Gastrocnemius medialis (tissue), 4 donors: Measurements from ENCODE around the gene MFNG. TPM values are rescaled to one million over a fixed set of nuclear protein-coding genes. Genes with fewer than 3 reads are reported as not detected.

ENCODE experiments used
- ATAC-seq, 2 donors: fragments of 150-250 bp; one replicate each; pipeline ENCODE4 v1.9.1; 2016
- DNase-seq, 2 donors: peaks; one replicate each; pipeline ENCODE4 v3.0.0-alpha.2; 2019
- H3K27ac ChIP-seq, 4 donors: fragments of 200-600 bp; sonication (generic); 1 replicate in 1 of 4; 2 replicates in 3 of 4; pipeline ENCODE4 v1.5.1; 2016 to 2018; ENCODE audit warnings: mild to moderate bottlenecking in 2 of 4, moderate library complexity in 1 of 4
- H3K27me3 ChIP-seq, 3 donors: fragments of 200-600 bp; sonication (generic) in 2 of 3; 1 replicate in 1 of 3; 2 replicates in 2 of 3; pipeline versions ENCODE4 v1.5.1 to v1.6.0; 2016 to 2019; ENCODE audit warnings: mild to moderate bottlenecking in 1 of 3, moderate library complexity in 1 of 3
- H3K36me3 ChIP-seq, 2 donors: fragments of 200-600 bp; sonication (generic) in 1 of 2; one replicate each; pipeline ENCODE4 v1.5.1; 2017 to 2018
- H3K4me1 ChIP-seq, 2 donors: fragments of 200-600 bp; sonication (generic) in 1 of 2; one replicate each; pipeline ENCODE4 v1.5.1; 2016 to 2017; ENCODE audit warnings: mild to moderate bottlenecking in 2 of 2
- H3K4me3 ChIP-seq, 4 donors: fragments of 200-600 bp; sonication (generic) in 3 of 4; 1 replicate in 1 of 4; 2 replicates in 3 of 4; pipeline ENCODE4 v1.5.1; 2016 to 2019; ENCODE audit warnings: mild to moderate bottlenecking in 2 of 4
- H3K9me3 ChIP-seq, 3 donors: fragments of 200-600 bp; sonication (generic) in 2 of 3; 1 replicate in 1 of 3; 2 replicates in 2 of 3; pipeline ENCODE4 v1.5.1; 2016 to 2019
- CTCF ChIP-seq, 5 experiments: fragments of 450-650 bp in 3 of 5; fragments of 200-600 bp in 2 of 5; sonication (generic) in 2 of 5; IDR thresholded peaks in 4 of 5; conservative IDR thresholded peaks in 1 of 5; 1 replicate in 4 of 5; 2 replicates in 1 of 5; pipeline ENCODE4 v1.5.1; 2016 to 2019; ENCODE audit warnings: antibody characterized with exemption in 5 of 5, mild to moderate bottlenecking in 3 of 5, moderate library complexity in 3 of 5
- POLR2A ChIP-seq, 2 donors: fragments of 450-650 bp; IDR thresholded peaks; one replicate each; pipeline ENCODE4 v1.6.1; 2017; ENCODE audit warnings: antibody characterized with exemption in 2 of 2, mild to moderate bottlenecking in 2 of 2, moderate library complexity in 2 of 2
- in situ Hi-C, 4 donors: fragments of 200-750 bp; cut with MboI; loops; one replicate each; pipeline versions ENCODE4 v1.15.0 to v1.8.0; 2017; ENCODE audit warnings: low sequenced_read_pairs in 4 of 4
- intact Hi-C: fragments of 100-400 bp; cut with DNase I; formaldehyde crosslinking; loops from one replicate; pipeline ENCODE4 v1.15.1; 2023; ENCODE audit warnings: low total_unique reads
- total RNA-seq, 4 donors: library from RNA; depleted of rRNA; stranded (reverse); fragments of >200 nt; gene quantifications; one replicate each; pipeline versions ENCODE4 v1.1.0 to v1.2.3, GENCODE V29; 2016

The MFNG gene
- total RNA-seq, 4 donors from 2014 or later, result 2.4 to 7.0 (median 5.2) TPM

GRCh38 chr22:37448516-37449127, 37.6 kb downstream of the MFNG start:
- intact Hi-C loops (no loop called here), in situ Hi-C loops (no loop called here)
- no peaks in the 10 kb centered on the region for H3K9me3 ChIP-seq
- ATAC-seq (no peak), DNase-seq (no peak)
- H3K36me3 ChIP-seq, result no peaks in the 10 kb centered on the region
- peaks cover 5 to 26% (median 17%) of the 10 kb centered on the region in 3 donors for H3K27me3 ChIP-seq
- TF ChIP-seq POLR2A (IDR thresholded peaks at IDR 0.05), result no peak
- TF ChIP-seq CTCF (IDR thresholded peaks at IDR 0.05 in 4 of 5, conservative IDR thresholded peaks at IDR 0.05 in 1 of 5), result no peak
- H3K27ac ChIP-seq, result no peak overlapping the region
- no peaks in the 10 kb centered on the region for H3K4me1 ChIP-seq
- no peak overlapping the region for H3K4me3 ChIP-seq

- intact Hi-C loops (no loop called here), in situ Hi-C loops (no loop called here)
- no peaks in the 10 kb centered on the region for H3K4me1 ChIP-seq
- peaks cover 5 to 24% (median 20%) of the 10 kb centered on the region in 3 donors for H3K27me3 ChIP-seq
- no peak for DNase-seq
- H3K4me3 ChIP-seq, result no peak overlapping the region
- no peak for ATAC-seq
- H3K36me3 ChIP-seq, result no peaks in the 10 kb centered on the region
- TF ChIP-seq CTCF (IDR thresholded peaks at IDR 0.05 in 4 of 5, conservative IDR thresholded peaks at IDR 0.05 in 1 of 5) (no peak), POLR2A (IDR thresholded peaks at IDR 0.05) (no peak)
- H3K27ac ChIP-seq, result no peak overlapping the region
- H3K9me3 ChIP-seq, result no peaks in the 10 kb centered on the region
These were observed 40.7 kb downstream of the MFNG start for GRCh38 chr22:37445501-37445900.

- Histone ChIP-seq H3K27ac (no peak overlapping the region), H3K9me3 (no peaks in the 10 kb centered on the region), H3K27me3 (peaks cover 5 to 25% (median 17%) of the 10 kb centered on the region in 3 donors), H3K36me3 (no peaks in the 10 kb centered on the region), H3K4me1 (no peaks in the 10 kb centered on the region), H3K4me3 (no peak overlapping the region)
- TF ChIP-seq POLR2A (IDR thresholded peaks at IDR 0.05) (no peak), CTCF (IDR thresholded peaks at IDR 0.05 in 4 of 5, conservative IDR thresholded peaks at IDR 0.05 in 1 of 5) (no peak)
- intact Hi-C loops, result no loop called here
- no peak for ATAC-seq
- in situ Hi-C loops, result no loop called here
- no peak for DNase-seq
These were observed 42.2 kb downstream of the MFNG start for GRCh38 chr22:37443977-37444376.

- no peak for ATAC-seq
These were observed 43.1 kb downstream of the MFNG start for GRCh38 chr22:37443086-37443485.

More at GRCh38 chr22:37443086-37443485, 43.1 kb downstream of the MFNG start:
- Histone ChIP-seq H3K4me3 (no peak overlapping the region), H3K27ac (no peak overlapping the region), H3K27me3 (peaks cover 0 to 22% (median 16%) of the 10 kb centered on the region in 3 donors), H3K4me1 (no peaks in the 10 kb centered on the region), H3K36me3 (no peaks in the 10 kb centered on the region), H3K9me3 (no peaks in the 10 kb centered on the region)
- no peak for DNase-seq
- TF ChIP-seq POLR2A (IDR thresholded peaks at IDR 0.05) (no peak), CTCF (IDR thresholded peaks at IDR 0.05 in 4 of 5, conservative IDR thresholded peaks at IDR 0.05 in 1 of 5) (no peak)
- intact Hi-C loops, result no loop called here
- in situ Hi-C loops, result no loop called here
